HG03025 (cell line): ENCODE data around the gene ZNF597.

ENCODE experiments used
- ATAC-seq: cut with Tn5 transposase; IDR thresholded peaks from one replicate; pipeline ENCODE4 v1.9.1; 2021; ENCODE audit warnings: mild to moderate bottlenecking, moderate library complexity; ENCODE audit not compliant: unreplicated experiment, low FRiP score

Gene ZNF597

GRCh38 chr16:3457434-3458252 lies 14.3 kb upstream of the ZNF597 start:
- ATAC-seq, result peak; percentile 57

- ATAC-seq, result no peak
Observed at GRCh38 chr16:3454631-3455147, 11.4 kb upstream of the ZNF597 start.

- ATAC-seq, result no peak
Observed at GRCh38 chr16:3454093-3454492, 10.8 kb upstream of the ZNF597 start.

GRCh38 chr16:3444032-3444388 lies 706 bp upstream of the ZNF597 start:
- ATAC-seq, result no peak

- no peak for ATAC-seq
Observed at GRCh38 chr16:3439637-3440036, 3.7 kb downstream of the ZNF597 start.

- no peak for ATAC-seq
Observed at GRCh38 chr16:3434373-3434772, 8.9 kb downstream of the ZNF597 start.

- no peak for ATAC-seq
Observed at GRCh38 chr16:3431779-3432219, 11.5 kb downstream of the ZNF597 start.

GRCh38 chr16:3413730-3414379 lies 29.4 kb downstream of the ZNF597 start:
- ATAC-seq, result no peak

- no peak for ATAC-seq
Observed at GRCh38 chr16:3408561-3409197, 34.6 kb downstream of the ZNF597 start.

- ATAC-seq, result no peak
Observed at GRCh38 chr16:3401719-3402397, 41.4 kb downstream of the ZNF597 start.

- ATAC-seq, result peak; percentile 88
Observed at GRCh38 chr16:3400779-3401688, 42.3 kb downstream of the ZNF597 start, which contains the start of the genes ZNF174 and ZSCAN32. TSS of gene ZNF174 (plus strand) at chr16:3401215. CDS start at chr16:3402005, 790 bp downstream. TSS of gene ZSCAN32 (minus strand) at chr16:3401004. CDS start at chr16:3397557, 3,447 bp downstream.

GRCh38 chr16:3400446-3400778 lies 42.9 kb downstream of the ZNF597 start:
- peak; percentile 26 for ATAC-seq

GRCh38 chr16:3389663-3390338 lies 53.5 kb downstream of the ZNF597 start:
- no peak for ATAC-seq

GRCh38 chr16:3388325-3388724 lies 55.0 kb downstream of the ZNF597 start:
- no peak for ATAC-seq

GRCh38 chr16:3383045-3383448 lies 60.3 kb downstream of the ZNF597 start:
- no peak for ATAC-seq
